ENCODE measurements around the gene ATXN7L1.

DNA sequence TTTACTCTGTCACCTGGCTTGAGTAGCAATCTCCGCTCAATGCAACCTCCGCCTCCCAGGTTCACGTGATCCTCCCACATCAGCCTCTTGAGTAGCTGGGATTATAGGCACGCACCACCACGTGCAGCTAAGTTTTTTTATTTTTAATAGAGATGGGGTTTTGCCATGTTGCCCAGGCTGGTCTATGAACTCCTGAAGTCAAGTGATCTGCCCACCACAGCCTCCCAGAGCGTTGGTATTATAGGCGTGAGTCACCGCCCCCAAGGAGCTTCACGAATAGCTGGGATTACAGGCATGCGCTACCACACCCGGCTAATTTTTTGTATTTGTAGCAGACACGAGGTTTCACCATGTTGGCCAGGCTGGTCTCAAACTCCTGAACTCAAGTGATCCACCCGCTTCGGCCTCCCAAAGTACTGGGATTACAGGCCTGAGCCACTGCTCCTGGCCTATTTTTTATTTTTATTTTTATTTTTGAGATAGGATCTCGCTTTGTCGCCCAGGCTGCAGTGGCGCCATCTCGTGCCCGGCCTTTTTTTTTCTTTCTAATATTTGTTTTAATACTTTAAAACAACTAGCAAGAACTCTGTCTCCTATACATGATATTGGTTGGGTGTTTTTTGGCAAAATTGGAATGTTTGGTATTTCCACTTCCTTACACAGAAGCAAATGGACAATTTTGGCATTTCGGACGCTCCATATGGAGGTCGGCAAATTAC, 296.2 kb downstream of the ATXN7L1 start:
- no peak for TF ChIP-seq GATA3 (IDR thresholded peaks at IDR 0.05; ENCODE audit: low read depth, low read length)
- peak; percentile 47; the same call in 1 of the 2 replicates for TF ChIP-seq GATA2 (IDR thresholded peaks at IDR 0.05; ENCODE audit: low read depth, low read length)

Data from SH-SY5Y (cell line).